ENCODE measurements around the gene CDIPT. TPM values are rescaled to one million over a fixed set of nuclear protein-coding genes. Genes with fewer than 3 reads are reported as not detected.
A peak's percentile ranks its signal among the peaks of the same experiment; 100 is the strongest.
"Not testable (repeated sequence)": the region's sequence is repeated elsewhere in the genome, so short reads cannot be mapped to it uniquely, and the experiment has no call there.

CDIPT gene
- total and polyA plus RNA-seq, 7 experiments from 2014 or later: 36.5 to 127 (median 77.8) TPM

DNA sequence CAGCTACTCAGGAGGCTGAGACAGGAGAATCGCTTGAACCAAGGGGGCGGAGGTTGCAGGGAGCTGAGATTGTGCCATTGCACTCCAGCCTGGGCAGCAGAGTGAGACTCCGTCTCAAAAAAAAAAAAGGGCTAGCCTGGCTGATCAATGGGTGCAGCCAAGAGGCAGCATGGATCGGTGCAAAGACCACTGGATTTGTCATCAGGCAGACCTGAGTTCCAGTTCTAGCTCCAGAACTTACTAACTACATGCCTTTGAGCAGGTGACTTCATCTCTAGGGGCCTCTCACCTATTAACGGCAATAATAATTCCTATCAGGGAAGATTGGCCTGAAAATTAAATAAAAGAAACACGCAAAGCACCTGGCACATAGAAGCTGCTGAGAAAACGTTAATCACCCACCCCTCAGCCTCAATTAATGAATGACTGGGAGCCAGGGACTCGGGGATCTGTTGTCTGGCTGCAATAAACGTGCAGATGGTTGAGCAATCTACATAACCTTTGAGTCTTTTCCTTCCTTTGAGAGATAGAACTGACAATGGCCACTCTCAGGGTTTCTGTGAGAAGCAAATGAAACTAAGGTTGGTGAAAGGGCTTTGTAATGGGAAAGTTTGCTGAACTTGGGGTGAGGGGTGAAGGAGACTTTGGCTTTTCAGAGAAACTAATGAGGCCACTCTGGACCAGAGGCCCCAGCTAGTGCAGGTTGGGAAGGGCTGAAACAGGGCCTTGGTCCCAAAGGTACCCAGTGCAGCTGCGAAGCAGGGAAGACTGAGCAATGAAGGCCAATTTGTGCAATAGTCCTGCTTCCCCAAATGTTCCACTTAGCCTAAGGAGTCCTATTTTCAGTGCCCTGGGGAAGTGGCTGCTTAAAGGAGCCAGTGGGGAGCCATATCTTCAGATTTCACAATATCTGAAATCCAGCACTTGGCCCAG is 28.8 kb upstream of the CDIPT start:
- Histone ChIP-seq H3K9me3 (ENCODE audit: control insufficient read depth in 2 of 3, low read length in 3 of 3) (no peaks in the 10 kb centered on the region), H3K27me3 (ENCODE audit: control insufficient read depth in 2 of 2, insufficient read depth in 2 of 2, low read length in 2 of 2) (no peaks in the 10 kb centered on the region), H3K4me3 (ENCODE audit: low read length) (no peak overlapping the region), H3K4me1 (ENCODE audit: control insufficient read depth in 2 of 2, insufficient read depth in 2 of 2, low read length in 2 of 2) (no peaks in the 10 kb centered on the region), H3K36me3 (ENCODE audit: control insufficient read depth in 2 of 3, insufficient read depth in 3 of 3, low read length in 3 of 3) (no peaks in the 10 kb centered on the region), H3K27ac (ENCODE audit: low read depth, low read length) (no peak overlapping the region)
- ATAC-seq (no peak), DNase-seq (no peak)
- H3K4me1 Mint-ChIP-seq: no peaks in the 10 kb centered on the region
- intact Hi-C loops (cut with micrococcal nuclease): no loop called here
- peaks cover 0 to 4% (median 4%) of the 10 kb centered on the region in 5 donors for H3K27me3 Mint-ChIP-seq
- CTCF ChIA-PET: interaction anchor here (0.5 to 0.9 kb wide), 3 partner anchors 200 to 1062 kb away, joined by 3 to 5 read pairs (median 3); no protein-coding TSS in a partner anchor
- H3K27ac Mint-ChIP-seq: no peak overlapping the region
- H3K36me3 Mint-ChIP-seq: no peaks in the 10 kb centered on the region
- H3K4me3 Mint-ChIP-seq: no peak overlapping the region
- peaks cover 0 to 1% (median 0%) of the 10 kb centered on the region in 11 donors for H3K9me3 Mint-ChIP-seq
- POLR2A ChIA-PET: no interaction called here

DNA sequence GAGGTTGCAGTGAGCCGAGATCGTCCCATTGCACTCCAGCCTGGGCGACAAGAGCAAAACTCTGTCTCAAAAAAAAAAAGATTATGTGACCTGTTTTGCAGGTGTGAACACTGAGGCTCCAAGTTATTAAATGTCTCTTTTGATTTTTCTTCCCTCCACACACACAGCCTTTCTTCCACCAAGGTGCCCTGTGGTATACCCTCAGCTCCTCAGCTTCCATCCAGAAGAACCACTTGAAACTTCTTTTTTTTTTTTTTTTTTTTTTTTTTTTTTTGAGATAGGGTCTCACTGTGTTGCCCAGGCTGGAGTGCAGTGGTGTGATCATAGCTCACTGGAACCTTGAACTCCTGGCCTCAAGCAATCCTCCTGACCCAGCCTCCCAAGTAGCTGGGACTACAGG is 26.3 kb upstream of the CDIPT start:
- H3K27me3 Mint-ChIP-seq; H3K4me1 Mint-ChIP-seq; H3K4me3 Mint-ChIP-seq; H3K4me1 ChIP-seq (ENCODE audit: control insufficient read depth in 2 of 2, insufficient read depth in 2 of 2, low read length in 2 of 2); intact Hi-C loops (cut with micrococcal nuclease); H3K27ac ChIP-seq (ENCODE audit: low read depth, low read length); H3K4me3 ChIP-seq (ENCODE audit: low read length); ATAC-seq; DNase-seq; H3K9me3 Mint-ChIP-seq; H3K9me3 ChIP-seq (ENCODE audit: control insufficient read depth in 2 of 3, low read length in 3 of 3); H3K36me3 Mint-ChIP-seq; H3K27me3 ChIP-seq (ENCODE audit: control insufficient read depth in 2 of 2, insufficient read depth in 2 of 2, low read length in 2 of 2); H3K36me3 ChIP-seq (ENCODE audit: control insufficient read depth in 2 of 3, insufficient read depth in 3 of 3, low read length in 3 of 3); H3K27ac Mint-ChIP-seq; CTCF ChIA-PET: not testable (repeated sequence)
- POLR2A ChIA-PET: interaction anchor here (0.6 to 1.2 kb wide), 3 partner anchors 8 to 289 kb away, joined by 3 to 4 read pairs (median 3); no protein-coding TSS in a partner anchor

DNA sequence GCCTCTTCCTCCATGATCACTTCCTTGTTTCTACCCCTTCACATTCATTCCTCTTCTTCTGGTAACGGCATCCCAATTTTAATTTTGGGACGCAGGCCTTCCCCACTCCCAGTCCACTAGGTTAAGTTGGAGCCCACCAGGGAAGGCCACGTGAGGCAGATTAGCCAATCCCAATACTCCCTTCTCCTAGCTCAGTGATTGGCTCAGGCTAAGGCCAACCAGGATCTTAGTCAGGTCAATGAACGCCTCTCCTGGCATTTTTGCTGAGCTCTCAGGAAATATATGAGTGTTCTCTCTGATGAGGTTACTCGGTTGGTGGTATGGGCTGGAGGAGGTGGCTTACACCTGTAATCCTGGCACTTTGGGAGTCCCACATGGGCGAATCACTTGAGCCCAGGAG is 21.0 kb upstream of the CDIPT start:
- ATAC-seq (no peak), DNase-seq (no peak)
- no peaks in the 10 kb centered on the region for H3K27me3 ChIP-seq (ENCODE audit: control insufficient read depth in 2 of 2, insufficient read depth in 2 of 2, low read length in 2 of 2)
- peaks cover 10 to 33% (median 15%) of the 10 kb centered on the region in 5 donors for H3K27me3 Mint-ChIP-seq
- no peak overlapping the region for H3K4me3 Mint-ChIP-seq
- intact Hi-C loops (cut with micrococcal nuclease): no loop called here
- ChIA-PET CTCF (no interaction called here), POLR2A (interaction anchor here (0.5 to 0.6 kb wide), 3 partner anchors 27 to 288 kb away, joined by 3 to 4 read pairs (median 3); no protein-coding TSS in a partner anchor)
- no peaks in the 10 kb centered on the region for H3K9me3 ChIP-seq (ENCODE audit: control insufficient read depth in 2 of 3, low read length in 3 of 3)
- no peaks in the 10 kb centered on the region for H3K4me1 ChIP-seq (ENCODE audit: control insufficient read depth in 2 of 2, insufficient read depth in 2 of 2, low read length in 2 of 2)
- H3K36me3 ChIP-seq (ENCODE audit: control insufficient read depth in 2 of 3, insufficient read depth in 3 of 3, low read length in 3 of 3): no peaks in the 10 kb centered on the region
- H3K27ac ChIP-seq (ENCODE audit: low read depth, low read length): no peak overlapping the region
- peaks cover 0 to 5% (median 0%) of the 10 kb centered on the region in 5 donors for H3K36me3 Mint-ChIP-seq
- H3K4me1 Mint-ChIP-seq: no peaks in the 10 kb centered on the region
- no peak overlapping the region for H3K4me3 ChIP-seq (ENCODE audit: low read length)
- H3K9me3 Mint-ChIP-seq: no peaks in the 10 kb centered on the region
- H3K27ac Mint-ChIP-seq: no peak overlapping the region

DNA sequence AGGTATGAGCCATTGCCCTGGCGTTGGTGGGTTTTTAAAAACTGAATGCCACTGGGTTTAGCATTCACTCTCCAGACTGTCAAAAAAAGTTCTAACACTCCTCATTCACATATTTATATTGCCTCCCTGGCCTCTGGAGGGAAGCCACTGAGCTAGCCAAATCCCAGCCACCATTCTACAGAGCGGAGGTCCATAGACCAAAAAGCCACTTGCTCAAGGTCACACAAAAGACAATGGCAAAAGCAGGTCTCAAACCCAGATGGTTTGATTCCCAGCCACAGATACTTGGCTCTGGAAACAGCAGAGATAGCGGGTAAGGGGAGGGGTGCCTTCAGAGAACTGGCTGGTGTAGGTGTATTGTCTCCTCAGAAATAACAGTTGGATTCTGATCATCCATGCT is 18.0 kb upstream of the CDIPT start:
- DNase-seq: no peak
- peaks cover 19 to 54% (median 29%) of the 10 kb centered on the region in 5 donors for H3K27me3 Mint-ChIP-seq
- peaks cover 0 to 11% of the 10 kb centered on the region in 2 donors for H3K4me1 ChIP-seq (ENCODE audit: control insufficient read depth in 2 of 2, insufficient read depth in 2 of 2, low read length in 2 of 2)
- intact Hi-C loops (cut with micrococcal nuclease): no loop called here
- no peak overlapping the region for H3K4me3 ChIP-seq (ENCODE audit: low read length)
- peaks cover 6 to 18% (median 13%) of the 10 kb centered on the region in 7 donors for H3K4me1 Mint-ChIP-seq
- no peak overlapping the region for H3K27ac Mint-ChIP-seq
- no peaks in the 10 kb centered on the region for H3K36me3 ChIP-seq (ENCODE audit: control insufficient read depth in 2 of 3, insufficient read depth in 3 of 3, low read length in 3 of 3)
- no peaks in the 10 kb centered on the region for H3K27me3 ChIP-seq (ENCODE audit: control insufficient read depth in 2 of 2, insufficient read depth in 2 of 2, low read length in 2 of 2)
- no peak for ATAC-seq
- H3K4me3 Mint-ChIP-seq: no peak overlapping the region
- H3K9me3 ChIP-seq (ENCODE audit: control insufficient read depth in 2 of 3, low read length in 3 of 3): no peaks in the 10 kb centered on the region
- POLR2A ChIA-PET: interaction anchor here (0.6 kb wide), 1 partner anchor 8 kb away, joined by 3 read pairs; no protein-coding TSS in a partner anchor
- CTCF ChIA-PET: no interaction called here
- peaks cover 0 to 5% (median 0%) of the 10 kb centered on the region in 11 donors for H3K9me3 Mint-ChIP-seq
- H3K27ac ChIP-seq (ENCODE audit: low read depth, low read length): no peak overlapping the region
- H3K36me3 Mint-ChIP-seq: peaks cover 0 to 5% (median 3%) of the 10 kb centered on the region in 5 donors

DNA sequence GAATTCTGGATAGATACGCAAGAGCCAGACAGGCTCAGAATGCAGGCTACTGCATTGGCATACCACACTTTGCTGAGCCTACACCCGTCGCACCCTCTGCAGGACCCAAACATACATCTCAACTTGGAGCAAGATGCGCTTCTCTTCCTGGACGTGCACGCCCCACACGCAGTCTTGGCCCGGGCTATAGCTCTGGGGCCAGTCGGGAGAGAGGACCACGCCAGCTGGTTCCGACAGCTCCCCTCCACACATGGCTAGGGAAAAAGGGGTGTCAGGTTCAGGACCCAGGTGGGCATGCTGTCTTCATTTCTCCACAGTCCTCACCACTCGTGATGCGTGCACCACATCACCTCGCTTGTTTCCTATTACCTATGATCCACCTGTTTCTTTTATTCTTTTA is 15.1 kb upstream of the CDIPT start:
- Mint-ChIP-seq H3K9me3 (peaks cover 0 to 5% (median 0%) of the 10 kb centered on the region in 11 donors), H3K27me3 (peaks cover 14 to 46% (median 30%) of the 10 kb centered on the region in 5 donors), H3K4me1 (peaks cover 6 to 20% (median 17%) of the 10 kb centered on the region in 7 donors), H3K36me3 (peaks cover 0 to 5% (median 3%) of the 10 kb centered on the region in 5 donors), H3K4me3 (peak overlapping the region in 3 of 10 donors; percentile 64 to 79 (median 74)), H3K27ac (no peak overlapping the region)
- no peaks in the 10 kb centered on the region for H3K27me3 ChIP-seq (ENCODE audit: control insufficient read depth in 2 of 2, insufficient read depth in 2 of 2, low read length in 2 of 2)
- no peak overlapping the region for H3K27ac ChIP-seq (ENCODE audit: low read depth, low read length)
- H3K4me3 ChIP-seq (ENCODE audit: low read length): no peak overlapping the region
- peaks cover 0 to 11% of the 10 kb centered on the region in 2 donors for H3K4me1 ChIP-seq (ENCODE audit: control insufficient read depth in 2 of 2, insufficient read depth in 2 of 2, low read length in 2 of 2)
- ChIA-PET POLR2A (interaction anchor here (1.4 kb wide), 1 partner anchor 16 kb away, joined by 4 read pairs; no protein-coding TSS in a partner anchor), CTCF (no interaction called here)
- H3K36me3 ChIP-seq (ENCODE audit: control insufficient read depth in 2 of 3, insufficient read depth in 3 of 3, low read length in 3 of 3): no peaks in the 10 kb centered on the region
- H3K9me3 ChIP-seq (ENCODE audit: control insufficient read depth in 2 of 3, low read length in 3 of 3): no peaks in the 10 kb centered on the region
- DNase-seq: no peak
- intact Hi-C loops (cut with micrococcal nuclease): no loop called here
- ATAC-seq: no peak

DNA sequence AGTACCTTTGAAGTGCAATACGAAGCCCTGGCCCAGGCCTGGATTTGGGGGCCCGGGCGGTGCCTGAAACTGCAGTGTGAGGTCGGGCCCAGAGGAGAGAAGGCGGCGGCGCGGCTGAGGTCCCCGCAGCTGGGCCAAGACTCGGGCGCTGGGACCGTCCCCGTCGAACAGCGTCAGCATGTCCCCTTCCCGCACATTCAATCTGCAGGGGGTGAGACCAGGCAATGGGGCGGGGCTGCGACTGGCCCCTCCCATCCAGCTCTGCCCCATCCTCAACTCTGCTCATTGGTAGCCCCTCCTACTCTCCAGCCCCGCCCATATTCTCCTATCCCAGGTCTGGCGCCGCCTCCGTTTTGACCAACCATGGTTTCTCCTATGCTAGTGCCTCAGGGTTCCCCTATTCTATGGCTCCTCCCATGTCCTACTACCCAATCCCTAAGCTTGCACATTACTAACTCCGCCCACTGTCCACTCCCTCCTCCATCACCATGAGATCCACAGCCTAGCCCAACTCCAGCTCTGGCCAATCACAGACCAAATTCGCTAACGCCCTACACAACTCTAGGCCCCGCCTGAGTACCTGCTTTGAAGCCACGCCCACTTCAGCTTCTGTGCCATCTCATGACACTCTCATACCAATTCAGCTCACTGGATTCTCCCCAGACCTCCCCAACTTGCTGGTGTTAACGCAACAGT is 14.4 kb upstream of the CDIPT start:
- Mint-ChIP-seq H3K27ac (peak overlapping the region in 1 of 9 donors; percentile 60), H3K36me3 (peaks cover 0 to 4% (median 0%) of the 10 kb centered on the region in 5 donors), H3K27me3 (peaks cover 9 to 41% (median 24%) of the 10 kb centered on the region in 5 donors), H3K4me3 (peak overlapping the region; percentile 37 to 82 (median 78)), H3K9me3 (peaks cover 0 to 5% (median 0%) of the 10 kb centered on the region in 11 donors), H3K4me1 (peaks cover 6 to 20% (median 17%) of the 10 kb centered on the region in 7 donors)
- Histone ChIP-seq H3K9me3 (ENCODE audit: control insufficient read depth in 2 of 3, low read length in 3 of 3) (no peaks in the 10 kb centered on the region), H3K27ac (ENCODE audit: low read depth, low read length) (no peak overlapping the region), H3K27me3 (ENCODE audit: control insufficient read depth in 2 of 2, insufficient read depth in 2 of 2, low read length in 2 of 2) (no peaks in the 10 kb centered on the region), H3K4me1 (ENCODE audit: control insufficient read depth in 2 of 2, insufficient read depth in 2 of 2, low read length in 2 of 2) (peaks cover 0 to 11% of the 10 kb centered on the region in 2 donors), H3K4me3 (ENCODE audit: low read length) (no peak overlapping the region), H3K36me3 (ENCODE audit: control insufficient read depth in 2 of 3, insufficient read depth in 3 of 3, low read length in 3 of 3) (no peaks in the 10 kb centered on the region)
- POLR2A ChIA-PET: interaction anchor here (1.4 kb wide), 1 partner anchor 17 kb away, joined by 4 read pairs; no protein-coding TSS in a partner anchor
- peak; percentile 86 for ATAC-seq
- peak in 8 of 9 donors; percentile 11 to 62 (median 19) for DNase-seq
- intact Hi-C loops (cut with micrococcal nuclease): no loop called here
- CTCF ChIA-PET: no interaction called here

Data from naive thymus-derived CD4-positive, alpha-beta T cell (primary cell).